Lower lobe of right lung (tissue), 2 donors: ENCODE measurements around the gene RNF157. TPM values are rescaled to one million over a fixed set of nuclear protein-coding genes. Genes with fewer than 3 reads are reported as not detected.

Experiments
- ATAC-seq, 2 donors: fragments of 200-7000 bp; cut with Tn5 transposase; one replicate each; pipeline ENCODE4 v1.9.1; 2020 to 2022; ENCODE audit warnings: mild to moderate bottlenecking in 2 of 2, moderate library complexity in 2 of 2
- DNase-seq: peaks from one replicate; pipeline ENCODE4 v3.0.0-alpha.2; 2020
- H3K27ac ChIP-seq: fragments of 200-600 bp; one replicate; pipeline ENCODE4 v1.8.0; 2022
- H3K27me3 ChIP-seq: fragments of 200-600 bp; one replicate; pipeline ENCODE4 v1.8.0; 2022; ENCODE audit warnings: low read depth
- H3K36me3 ChIP-seq: fragments of 200-600 bp; one replicate; pipeline ENCODE4 v1.8.0; 2022; ENCODE audit warnings: mild to moderate bottlenecking
- H3K4me1 ChIP-seq: fragments of 200-600 bp; one replicate; pipeline ENCODE4 v1.8.0; 2022
- H3K4me3 ChIP-seq: fragments of 200-600 bp; one replicate; pipeline ENCODE4 v1.8.0; 2022; ENCODE audit warnings: mild to moderate bottlenecking
- H3K9me3 ChIP-seq: fragments of 200-600 bp; one replicate; pipeline ENCODE4 v1.8.0; 2022
- CTCF ChIP-seq: fragments of 200-600 bp; IDR thresholded peaks from one replicate; pipeline ENCODE4 v1.8.0; 2022; ENCODE audit warnings: antibody characterized with exemption, mild to moderate bottlenecking
- intact Hi-C: fragments of 100-400 bp; cut with DNase I; formaldehyde crosslinking; loops from one replicate; pipeline ENCODE4 v1.11.0; 2022
- total RNA-seq: library from RNA; stranded (reverse); fragmentation: NEBNext Ultra II Directional; extraction: Animal tissue kit (Norgen Biotek cat#: 25700); gene quantifications from one replicate; pipeline ENCODE4 v1.2.1, GENCODE V29; 2021
- donor health status: DM: no; HTN: yes; CAD: no; lungs with severe emphysema.

RNF157 gene
- total RNA-seq, 1 donor from 2014 or later: 2.4 TPM

GRCh38 chr17:76237859-76238313, 2.4 kb downstream of the RNF157 start:
- H3K9me3 ChIP-seq: no peaks in the 10 kb centered on the region
- ATAC-seq: no peak
- peaks cover 15% of the 10 kb centered on the region for H3K27me3 ChIP-seq
- no peak for TF ChIP-seq CTCF
- peaks cover 22% of the 10 kb centered on the region for H3K4me1 ChIP-seq
- DNase-seq: no peak
- no peaks in the 10 kb centered on the region for H3K36me3 ChIP-seq
- H3K4me3 ChIP-seq: no peak overlapping the region
- H3K27ac ChIP-seq: no peak overlapping the region
- intact Hi-C loops: no loop called here

GRCh38 chr17:76236603-76237002, 3.7 kb downstream of the RNF157 start:
- Histone ChIP-seq H3K9me3 (no peaks in the 10 kb centered on the region), H3K4me3 (no peak overlapping the region), H3K4me1 (peaks cover 15% of the 10 kb centered on the region), H3K36me3 (no peaks in the 10 kb centered on the region), H3K27ac (no peak overlapping the region), H3K27me3 (peaks cover 7% of the 10 kb centered on the region)
- intact Hi-C loops: no loop called here
- no peak for DNase-seq
- ATAC-seq: no peak
- TF ChIP-seq CTCF: no peak

GRCh38 chr17:76235883-76236282, 4.4 kb downstream of the RNF157 start:
- intact Hi-C loops: no loop called here
- Histone ChIP-seq H3K4me3 (no peak overlapping the region), H3K9me3 (no peaks in the 10 kb centered on the region), H3K27ac (no peak overlapping the region), H3K27me3 (peaks cover 5% of the 10 kb centered on the region), H3K36me3 (no peaks in the 10 kb centered on the region), H3K4me1 (peaks cover 8% of the 10 kb centered on the region)
- no peak for ATAC-seq
- no peak for TF ChIP-seq CTCF
- DNase-seq: no peak

GRCh38 chr17:76234354-76234679, 6.0 kb downstream of the RNF157 start:
- no peaks in the 10 kb centered on the region for H3K4me1 ChIP-seq
- H3K36me3 ChIP-seq: no peaks in the 10 kb centered on the region
- H3K27me3 ChIP-seq: no peaks in the 10 kb centered on the region
- TF ChIP-seq CTCF: no peak
- ATAC-seq (no peak), DNase-seq (no peak)
- no peak overlapping the region for H3K27ac ChIP-seq
- no peak overlapping the region for H3K4me3 ChIP-seq
- intact Hi-C loops: no loop called here
- no peaks in the 10 kb centered on the region for H3K9me3 ChIP-seq

GRCh38 chr17:76233588-76234353, 6.5 kb downstream of the RNF157 start:
- no peaks in the 10 kb centered on the region for H3K4me1 ChIP-seq
- no peak overlapping the region for H3K27ac ChIP-seq
- no peak for TF ChIP-seq CTCF
- intact Hi-C loops: no loop called here
- H3K4me3 ChIP-seq: no peak overlapping the region
- no peaks in the 10 kb centered on the region for H3K9me3 ChIP-seq
- H3K36me3 ChIP-seq: no peaks in the 10 kb centered on the region
- DNase-seq (no peak), ATAC-seq (no peak)
- H3K27me3 ChIP-seq: no peaks in the 10 kb centered on the region
